Measurements from ENCODE around the gene SDF4. TPM values are rescaled to one million over a fixed set of nuclear protein-coding genes. Genes with fewer than 3 reads are reported as not detected.

SDF4 gene
- total RNA-seq, 4 donors from 2014 or later, result 29.7 to 105 (median 50.3) TPM

GRCh38 chr1:1247341-1247913 lies 15.6 kb upstream of the SDF4 start:
- DNase-seq, result no peak
- TF ChIP-seq CTCF (IDR thresholded peaks at IDR 0.05) (no peak), POLR2A (IDR thresholded peaks at IDR 0.05) (no peak)
- intact Hi-C loops (cut with DNase I; ENCODE audit: low total_unique reads), result no loop called here
- Histone ChIP-seq H3K4me3 (no peak overlapping the region), H3K9me3 (no peaks in the 10 kb centered on the region), H3K36me3 (no peaks in the 10 kb centered on the region), H3K27ac (no peak overlapping the region), H3K27me3 (peaks cover 0 to 8% of the 10 kb centered on the region in 2 donors), H3K4me1 (peaks cover 0 to 9% of the 10 kb centered on the region in 2 donors)

GRCh38 chr1:1246577-1247340 lies 15.0 kb upstream of the SDF4 start, which contains the start of gene C1QTNF12:
C1QTNF12 (minus strand) TSS chr1:1246722; CDS start chr1:1246690, 32 bp downstream.
- H3K4me1 ChIP-seq, result peaks cover 0 to 9% of the 10 kb centered on the region in 2 donors
- no peaks in the 10 kb centered on the region for H3K36me3 ChIP-seq
- intact Hi-C loops (cut with DNase I; ENCODE audit: low total_unique reads), result no loop called here
- no peaks in the 10 kb centered on the region for H3K9me3 ChIP-seq
- no peak for DNase-seq
- H3K4me3 ChIP-seq, result no peak within 1 kb of the TSS
- peaks cover 0 to 8% of the 10 kb centered on the region in 2 donors for H3K27me3 ChIP-seq
- no peak for TF ChIP-seq CTCF (IDR thresholded peaks at IDR 0.05)
- TF ChIP-seq POLR2A (IDR thresholded peaks at IDR 0.05), result no peak
- H3K27ac ChIP-seq, result no peak within 1 kb of the TSS

GRCh38 chr1:1245817-1246576 lies 14.2 kb upstream of the SDF4 start:
- intact Hi-C loops (cut with DNase I; ENCODE audit: low total_unique reads), result no loop called here
- peaks cover 0 to 8% of the 10 kb centered on the region in 2 donors for H3K27me3 ChIP-seq
- no peak for TF ChIP-seq POLR2A (IDR thresholded peaks at IDR 0.05)
- no peak for TF ChIP-seq CTCF (IDR thresholded peaks at IDR 0.05)
- peaks cover 0 to 9% of the 10 kb centered on the region in 2 donors for H3K4me1 ChIP-seq
- no peak for DNase-seq
- no peaks in the 10 kb centered on the region for H3K9me3 ChIP-seq
- no peak overlapping the region for H3K27ac ChIP-seq
- no peaks in the 10 kb centered on the region for H3K36me3 ChIP-seq
- no peak overlapping the region for H3K4me3 ChIP-seq

GRCh38 chr1:1245178-1245816 lies 13.5 kb upstream of the SDF4 start:
- peaks cover 0 to 8% of the 10 kb centered on the region in 2 donors for H3K27me3 ChIP-seq
- intact Hi-C loops (cut with DNase I; ENCODE audit: low total_unique reads), result no loop called here
- no peak for TF ChIP-seq POLR2A (IDR thresholded peaks at IDR 0.05)
- H3K27ac ChIP-seq, result no peak overlapping the region
- no peak for DNase-seq
- H3K36me3 ChIP-seq, result no peaks in the 10 kb centered on the region
- H3K4me3 ChIP-seq, result no peak overlapping the region
- H3K9me3 ChIP-seq, result no peaks in the 10 kb centered on the region
- H3K4me1 ChIP-seq, result peaks cover 0 to 9% of the 10 kb centered on the region in 2 donors

- no peak for DNase-seq
- Histone ChIP-seq H3K4me1 (peaks cover 0 to 9% of the 10 kb centered on the region in 2 donors), H3K27me3 (peaks cover 0 to 9% of the 10 kb centered on the region in 2 donors), H3K36me3 (no peaks in the 10 kb centered on the region), H3K27ac (no peak overlapping the region), H3K4me3 (no peak overlapping the region), H3K9me3 (no peaks in the 10 kb centered on the region)
- intact Hi-C loops (cut with DNase I; ENCODE audit: low total_unique reads), result no loop called here
- TF ChIP-seq POLR2A (IDR thresholded peaks at IDR 0.05), result no peak
- TF ChIP-seq CTCF (IDR thresholded peaks at IDR 0.05), result no peak
Observed at GRCh38 chr1:1244192-1244811, 12.5 kb upstream of the SDF4 start.
